ENCODE measurements around the gene POLDIP2.

POLDIP2 gene

GRCh38 chr17:28390141-28390540 lies 32.8 kb upstream of the POLDIP2 start:
- DNase-seq = no peak

DNA sequence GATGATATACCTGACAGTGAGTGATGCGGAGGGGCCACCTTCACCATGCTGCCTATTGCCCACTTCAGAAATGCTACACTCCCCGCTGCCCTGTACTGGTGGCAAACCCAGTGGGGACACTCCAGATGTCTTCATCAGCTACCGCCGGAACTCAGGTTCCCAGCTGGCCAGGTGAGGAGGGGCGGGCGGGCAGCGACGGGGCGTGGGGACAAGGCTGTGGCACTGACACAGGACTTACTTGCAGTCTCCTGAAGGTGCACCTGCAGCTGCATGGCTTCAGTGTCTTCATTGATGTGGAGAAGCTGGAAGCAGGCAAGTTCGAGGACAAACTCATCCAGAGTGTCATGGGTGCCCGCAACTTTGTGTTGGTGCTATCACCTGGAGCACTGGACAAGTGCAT lies 30.8 kb upstream of the POLDIP2 start:
- no peak for DNase-seq

- DNase-seq = no peak
These were observed 29.1 kb upstream of the POLDIP2 start for GRCh38 chr17:28386391-28386790.

- DNase-seq = no peak
These were observed 28.1 kb upstream of the POLDIP2 start for GRCh38 chr17:28385406-28385805.

- DNase-seq = no peak
These were observed 27.7 kb upstream of the POLDIP2 start for GRCh38 chr17:28385037-28385400.

DNA sequence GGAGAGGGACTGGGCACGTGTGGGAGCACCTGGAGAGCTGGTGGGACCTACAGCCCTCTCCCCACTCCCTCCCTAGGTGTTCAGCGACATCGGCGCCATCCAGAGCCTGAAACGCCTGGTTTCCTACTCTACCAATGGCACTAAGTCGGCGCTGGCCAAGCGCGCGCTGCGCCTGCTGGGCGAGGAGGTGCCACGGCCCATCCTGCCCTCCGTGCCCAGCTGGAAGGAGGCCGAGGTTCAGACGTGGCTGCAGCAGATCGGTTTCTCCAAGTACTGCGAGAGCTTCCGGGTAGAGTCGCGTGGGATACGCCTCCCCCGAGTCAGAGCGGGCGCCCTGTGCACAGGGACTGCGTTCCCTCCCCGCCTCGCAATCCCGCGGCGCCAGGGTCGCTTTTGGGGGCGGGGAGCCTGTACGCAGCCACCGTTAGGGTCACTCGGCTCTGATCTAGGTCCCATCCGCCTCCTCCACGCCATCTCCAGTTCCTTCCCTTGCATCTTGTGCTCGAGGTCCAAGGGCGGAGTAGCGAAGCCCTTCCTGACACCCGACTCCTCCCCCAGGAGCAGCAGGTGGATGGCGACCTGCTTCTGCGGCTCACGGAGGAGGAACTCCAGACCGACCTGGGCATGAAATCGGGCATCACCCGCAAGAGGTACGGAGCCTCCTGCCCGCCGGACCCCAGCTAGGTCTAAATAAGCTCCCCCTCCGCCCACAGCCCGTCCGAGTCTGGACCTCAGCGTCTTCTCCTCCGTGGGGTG lies 27.1 kb upstream of the POLDIP2 start:
- DNase-seq = no peak

DNA sequence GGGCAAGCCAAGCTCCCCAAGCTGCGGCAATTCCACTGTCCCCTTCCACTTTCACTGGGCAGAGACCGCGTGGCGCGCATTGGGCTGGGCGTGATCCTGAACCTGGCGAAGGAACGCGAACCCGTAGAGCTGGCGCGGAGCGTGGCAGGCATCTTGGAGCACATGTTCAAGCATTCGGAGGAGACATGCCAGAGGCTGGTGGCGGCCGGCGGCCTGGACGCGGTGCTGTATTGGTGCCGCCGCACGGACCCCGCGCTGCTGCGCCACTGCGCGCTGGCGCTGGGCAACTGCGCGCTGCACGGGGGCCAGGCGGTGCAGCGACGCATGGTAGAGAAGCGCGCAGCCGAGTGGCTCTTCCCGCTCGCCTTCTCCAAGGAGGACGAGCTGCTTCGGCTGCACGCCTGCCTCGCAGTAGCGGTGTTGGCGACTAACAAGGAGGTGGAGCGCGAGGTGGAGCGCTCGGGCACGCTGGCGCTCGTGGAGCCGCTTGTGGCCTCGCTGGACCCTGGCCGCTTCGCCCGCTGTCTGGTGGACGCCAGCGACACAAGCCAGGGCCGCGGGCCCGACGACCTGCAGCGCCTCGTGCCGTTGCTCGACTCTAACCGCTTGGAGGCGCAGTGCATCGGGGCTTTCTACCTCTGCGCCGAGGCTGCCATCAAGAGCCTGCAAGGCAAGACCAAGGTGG lies 24.0 kb upstream of the POLDIP2 start:
- DNase-seq = no peak

GRCh38 chr17:28379814-28380801 lies 22.8 kb upstream of the POLDIP2 start:
- DNase-seq = no peak

- no peak for DNase-seq
These were observed 15.6 kb upstream of the POLDIP2 start for GRCh38 chr17:28372945-28373274.

DNA sequence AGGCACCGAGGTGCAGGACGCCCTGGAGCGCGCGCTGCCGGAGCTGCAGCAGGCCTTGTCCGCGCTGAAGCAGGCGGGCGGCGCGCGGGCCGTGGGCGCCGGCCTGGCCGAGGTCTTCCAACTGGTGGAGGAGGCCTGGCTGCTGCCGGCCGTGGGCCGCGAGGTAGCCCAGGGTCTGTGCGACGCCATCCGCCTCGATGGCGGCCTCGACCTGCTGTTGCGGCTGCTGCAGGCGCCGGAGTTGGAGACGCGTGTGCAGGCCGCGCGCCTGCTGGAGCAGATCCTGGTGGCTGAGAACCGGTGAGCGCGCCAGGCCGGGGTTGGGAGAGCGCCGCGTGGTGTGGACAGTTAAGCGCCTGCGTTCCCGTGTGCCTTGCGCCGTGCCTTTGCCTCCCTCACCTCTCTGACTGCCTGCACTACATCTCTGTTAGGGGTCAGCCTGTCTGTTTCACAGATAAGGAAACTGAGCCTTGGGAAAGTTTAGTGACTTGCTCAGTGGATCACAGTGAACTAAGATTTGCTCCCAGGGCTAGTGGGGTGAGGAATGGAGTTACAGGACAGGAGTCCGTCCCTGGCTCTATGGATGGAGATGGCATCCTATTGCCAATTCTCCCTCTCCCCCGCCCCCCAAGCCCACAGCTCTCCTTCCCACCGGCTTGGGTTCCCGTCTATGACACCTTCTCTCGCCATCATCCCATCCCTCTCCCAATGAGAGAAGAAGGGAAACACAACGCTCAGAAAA lies 15.0 kb upstream of the POLDIP2 start:
- no peak for DNase-seq

- DNase-seq = peak; percentile 86
These were observed 14.2 kb upstream of the POLDIP2 start, which contains the start of gene SARM1 for GRCh38 chr17:28371245-28372202. Gene SARM1 (plus strand): TSS chr17:28371694. CDS start chr17:28372033, 339 bp downstream.

GRCh38 chr17:28370744-28371103 lies 13.4 kb upstream of the POLDIP2 start:
- DNase-seq = no peak

GRCh38 chr17:28370035-28370743 lies 12.9 kb upstream of the POLDIP2 start, which contains the start of gene VTN:
Gene VTN (minus strand): TSS chr17:28370307. CDS start chr17:28370203, 104 bp downstream.
- no peak for DNase-seq

- DNase-seq = no peak
These were observed 12.3 kb upstream of the POLDIP2 start for GRCh38 chr17:28369684-28370034.

DNA sequence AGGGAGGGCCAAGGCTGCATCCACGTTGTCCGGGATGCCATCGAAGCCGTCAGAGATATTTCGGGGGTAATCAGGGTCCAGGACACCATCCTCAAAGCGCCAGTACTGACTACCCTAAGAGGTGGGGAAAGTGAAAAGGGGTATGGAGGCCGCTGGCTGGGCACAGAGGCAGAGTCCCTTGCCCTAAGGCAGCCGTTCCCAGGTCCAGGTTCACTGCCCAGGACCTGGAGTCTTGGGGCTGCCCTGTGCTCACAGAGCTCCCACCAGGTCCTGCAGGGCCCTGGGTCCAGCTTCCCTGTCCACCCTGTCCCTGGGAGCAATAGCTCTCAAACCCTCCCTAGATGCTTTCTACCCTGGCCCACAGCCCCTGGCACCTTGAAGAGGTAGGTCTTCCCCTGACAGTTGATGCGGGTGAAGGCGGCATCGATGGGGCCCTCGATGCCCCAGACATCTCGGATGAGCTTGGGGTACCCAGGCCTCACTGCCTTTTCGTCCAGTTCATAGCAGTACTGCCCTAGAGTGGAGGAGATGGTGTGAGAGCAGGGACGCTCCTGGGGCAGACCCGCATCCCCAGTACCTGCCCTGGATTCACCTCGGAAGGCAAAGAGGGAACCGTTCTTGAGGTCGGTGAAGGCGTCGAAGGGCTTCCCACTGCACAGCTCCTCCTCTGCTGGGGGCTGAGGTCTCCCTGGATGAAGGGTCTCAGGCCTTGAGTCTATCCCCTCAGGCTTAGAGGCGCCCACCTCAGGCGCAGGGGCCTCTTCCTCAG lies 11.8 kb upstream of the POLDIP2 start:
- no peak for DNase-seq

DNA sequence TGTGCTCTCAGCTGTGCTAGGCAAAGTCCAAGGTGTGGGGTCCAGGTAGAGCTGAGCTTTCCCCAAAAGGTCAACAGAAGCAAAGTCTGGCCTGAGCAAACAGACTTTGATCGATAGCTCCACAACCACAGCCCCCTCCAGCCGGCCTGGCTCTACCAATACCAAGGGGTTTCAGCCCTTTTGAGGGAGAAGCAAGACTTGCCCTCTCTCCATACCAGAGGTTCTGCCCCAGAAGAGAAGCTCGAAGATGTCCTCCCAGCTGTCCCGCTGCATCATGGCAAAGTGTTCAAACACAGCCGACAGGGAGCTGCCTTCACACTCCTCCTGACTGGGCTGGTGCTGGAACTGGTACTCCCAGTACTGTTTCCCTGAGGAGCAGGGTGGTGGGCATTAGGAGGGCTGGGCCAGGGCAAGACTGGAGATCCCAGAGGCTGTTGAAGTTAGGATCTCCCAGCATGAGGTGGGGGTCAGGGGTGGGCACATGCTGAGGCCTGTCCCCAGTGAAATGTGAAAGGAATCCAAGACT lies 11.0 kb upstream of the POLDIP2 start:
- no peak for DNase-seq

- DNase-seq = no peak
These were observed 10.4 kb upstream of the POLDIP2 start for GRCh38 chr17:28367641-28368305.

- DNase-seq = no peak
These were observed 9.3 kb upstream of the POLDIP2 start for GRCh38 chr17:28366605-28367004.

DNA sequence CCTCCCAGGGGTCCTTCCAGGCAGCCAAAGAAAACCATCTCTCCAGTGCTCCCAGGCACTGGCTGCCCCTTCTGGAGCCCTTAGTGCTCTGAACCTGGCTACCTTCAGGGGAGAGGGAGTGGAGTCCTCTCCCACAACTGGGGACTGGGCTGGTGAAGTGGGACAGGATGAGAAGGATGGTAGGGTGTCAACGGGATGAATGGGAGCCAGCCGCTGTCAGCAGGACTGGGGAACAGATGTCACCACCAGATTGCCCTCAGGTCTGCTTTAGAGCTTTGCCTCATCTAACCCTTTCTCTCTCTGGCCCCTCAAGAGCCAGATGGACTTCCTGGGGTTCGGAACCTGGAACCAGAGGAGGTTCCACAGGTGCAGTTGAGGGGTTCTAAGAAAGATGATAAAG lies 8.2 kb upstream of the POLDIP2 start:
- no peak for DNase-seq
